ENCODE data around the gene ATP8B4. TPM values are rescaled to one million over a fixed set of nuclear protein-coding genes. Genes with fewer than 3 reads are reported as not detected.

Gene ATP8B4
- total RNA-seq, 1 donor from 2014 or later: 9.8 TPM

GRCh38 chr15:49986326-49986725 lies 132.7 kb downstream of the ATP8B4 start:
- peaks cover 26% of the 10 kb centered on the region for H3K4me1 ChIP-seq
- no peak for DNase-seq (ENCODE audit: extremely low spot score in 2 of 2)
- H3K27ac ChIP-seq: peak overlapping the region; percentile 44
- TF ChIP-seq POLR2A (IDR thresholded peaks at IDR 0.05) (no peak), POLR2AphosphoS5 (IDR thresholded peaks at IDR 0.05; ENCODE audit: insufficient read depth in 1 of 2, low read depth in 1 of 2) (no peak)
- TF ChIP-seq, protein P1, sequence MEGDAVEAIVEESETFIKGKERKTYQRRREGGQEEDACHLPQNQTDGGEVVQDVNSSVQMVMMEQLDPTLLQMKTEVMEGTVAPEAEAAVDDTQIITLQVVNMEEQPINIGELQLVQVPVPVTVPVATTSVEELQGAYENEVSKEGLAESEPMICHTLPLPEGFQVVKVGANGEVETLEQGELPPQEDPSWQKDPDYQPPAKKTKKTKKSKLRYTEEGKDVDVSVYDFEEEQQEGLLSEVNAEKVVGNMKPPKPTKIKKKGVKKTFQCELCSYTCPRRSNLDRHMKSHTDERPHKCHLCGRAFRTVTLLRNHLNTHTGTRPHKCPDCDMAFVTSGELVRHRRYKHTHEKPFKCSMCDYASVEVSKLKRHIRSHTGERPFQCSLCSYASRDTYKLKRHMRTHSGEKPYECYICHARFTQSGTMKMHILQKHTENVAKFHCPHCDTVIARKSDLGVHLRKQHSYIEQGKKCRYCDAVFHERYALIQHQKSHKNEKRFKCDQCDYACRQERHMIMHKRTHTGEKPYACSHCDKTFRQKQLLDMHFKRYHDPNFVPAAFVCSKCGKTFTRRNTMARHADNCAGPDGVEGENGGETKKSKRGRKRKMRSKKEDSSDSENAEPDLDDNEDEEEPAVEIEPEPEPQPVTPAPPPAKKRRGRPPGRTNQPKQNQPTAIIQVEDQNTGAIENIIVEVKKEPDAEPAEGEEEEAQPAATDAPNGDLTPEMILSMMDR (IDR thresholded peaks at IDR 0.05): no peak
- no peak overlapping the region for H3K4me3 ChIP-seq
- no peaks in the 10 kb centered on the region for H3K36me3 ChIP-seq
- H3K27me3 ChIP-seq: no peaks in the 10 kb centered on the region
- intact Hi-C loops (cut with DNase I): no loop called here
- no peaks in the 10 kb centered on the region for H3K9me3 ChIP-seq

GRCh38 chr15:49985463-49985862 lies 133.6 kb downstream of the ATP8B4 start:
- no peaks in the 10 kb centered on the region for H3K9me3 ChIP-seq
- no peaks in the 10 kb centered on the region for H3K27me3 ChIP-seq
- H3K4me1 ChIP-seq: peaks cover 20% of the 10 kb centered on the region
- DNase-seq (ENCODE audit: extremely low spot score in 2 of 2): no peak
- TF ChIP-seq, protein P1 (IDR thresholded peaks at IDR 0.05): no peak
- no peak for TF ChIP-seq POLR2AphosphoS5 (IDR thresholded peaks at IDR 0.05; ENCODE audit: insufficient read depth in 1 of 2, low read depth in 1 of 2)
- TF ChIP-seq POLR2A (IDR thresholded peaks at IDR 0.05): no peak
- no peaks in the 10 kb centered on the region for H3K36me3 ChIP-seq
- H3K4me3 ChIP-seq: no peak overlapping the region
- no peak overlapping the region for H3K27ac ChIP-seq
- intact Hi-C loops (cut with DNase I): no loop called here

DNA sequence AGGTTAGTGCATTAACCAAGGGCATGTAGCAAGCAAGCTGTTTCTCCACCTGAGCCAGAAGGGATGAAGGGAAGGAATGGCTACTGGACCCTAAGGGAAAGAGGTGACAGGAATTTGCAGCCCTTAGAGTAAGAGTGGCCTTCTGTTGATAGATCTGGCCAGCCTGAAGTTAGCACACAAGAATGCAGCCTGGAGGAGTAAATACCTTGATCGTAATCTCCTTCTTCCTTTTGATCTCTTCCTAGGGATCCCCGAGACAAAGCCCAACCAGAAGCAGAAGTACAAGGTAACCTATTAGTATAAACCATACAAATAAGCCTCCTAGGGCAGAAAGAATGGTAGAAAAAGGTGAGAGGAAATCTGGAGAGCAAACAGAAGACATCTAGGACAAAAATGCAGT lies 134.6 kb downstream of the ATP8B4 start:
- Histone ChIP-seq H3K27ac (no peak overlapping the region), H3K4me1 (peaks cover 18% of the 10 kb centered on the region), H3K4me3 (no peak overlapping the region), H3K9me3 (no peaks in the 10 kb centered on the region), H3K27me3 (no peaks in the 10 kb centered on the region), H3K36me3 (no peaks in the 10 kb centered on the region)
- no peak for DNase-seq (ENCODE audit: extremely low spot score in 2 of 2)
- no peak for TF ChIP-seq POLR2AphosphoS5 (IDR thresholded peaks at IDR 0.05; ENCODE audit: insufficient read depth in 1 of 2, low read depth in 1 of 2)
- no peak for TF ChIP-seq POLR2A (IDR thresholded peaks at IDR 0.05)
- TF ChIP-seq, protein P1 (IDR thresholded peaks at IDR 0.05): no peak
- intact Hi-C loops (cut with DNase I): no loop called here

GRCh38 chr15:49982584-49982983 lies 136.4 kb downstream of the ATP8B4 start:
- H3K4me3 ChIP-seq: no peak overlapping the region
- H3K27ac ChIP-seq: no peak overlapping the region
- H3K27me3 ChIP-seq: no peaks in the 10 kb centered on the region
- H3K36me3 ChIP-seq: no peaks in the 10 kb centered on the region
- no peaks in the 10 kb centered on the region for H3K9me3 ChIP-seq
- DNase-seq (ENCODE audit: extremely low spot score in 2 of 2): no peak
- H3K4me1 ChIP-seq: peaks cover 10% of the 10 kb centered on the region
- intact Hi-C loops (cut with DNase I): no loop called here
- no peak for TF ChIP-seq POLR2A (IDR thresholded peaks at IDR 0.05)
- no peak for TF ChIP-seq POLR2AphosphoS5 (IDR thresholded peaks at IDR 0.05; ENCODE audit: insufficient read depth in 1 of 2, low read depth in 1 of 2)
- TF ChIP-seq, protein P1 (IDR thresholded peaks at IDR 0.05): no peak

DNA sequence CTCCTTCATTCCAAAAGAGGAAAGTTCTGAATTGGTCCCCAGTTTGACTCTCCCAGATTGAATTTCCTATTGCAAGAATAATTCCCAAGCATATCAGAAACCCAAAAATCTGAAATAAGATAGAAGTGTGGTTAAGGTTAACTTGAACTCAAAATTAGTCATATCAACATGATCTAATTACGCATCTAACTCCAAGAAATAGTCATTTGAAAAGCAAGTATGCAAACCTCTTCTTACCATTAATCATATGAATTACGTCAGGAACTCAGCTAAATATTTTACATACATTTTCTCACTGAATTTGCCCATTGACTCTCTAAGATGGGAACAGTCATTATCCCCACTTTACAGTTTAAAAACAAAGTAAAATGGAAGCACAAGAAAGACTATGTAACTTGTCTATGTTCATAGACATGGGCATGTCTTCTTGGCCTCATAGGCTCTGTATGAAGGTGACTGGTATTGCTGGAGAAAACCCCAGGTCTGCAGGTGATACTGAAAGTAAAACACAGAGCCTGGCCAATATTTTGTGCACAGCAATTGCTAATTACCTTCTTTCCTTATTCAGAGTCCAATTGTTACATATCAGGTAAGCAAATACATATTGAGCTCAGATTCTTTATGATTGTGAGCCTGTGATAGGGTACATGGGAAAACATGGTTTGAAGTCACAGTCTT lies 139.2 kb downstream of the ATP8B4 start:
- no peak overlapping the region for H3K4me3 ChIP-seq
- no peaks in the 10 kb centered on the region for H3K4me1 ChIP-seq
- H3K9me3 ChIP-seq: no peaks in the 10 kb centered on the region
- no peaks in the 10 kb centered on the region for H3K36me3 ChIP-seq
- no peaks in the 10 kb centered on the region for H3K27me3 ChIP-seq
- DNase-seq (ENCODE audit: extremely low spot score in 2 of 2): no peak
- H3K27ac ChIP-seq: no peak overlapping the region
- intact Hi-C loops (cut with DNase I): no loop called here
- no peak for TF ChIP-seq POLR2A (IDR thresholded peaks at IDR 0.05)
- TF ChIP-seq, protein P1 (IDR thresholded peaks at IDR 0.05): no peak
- TF ChIP-seq POLR2AphosphoS5 (IDR thresholded peaks at IDR 0.05; ENCODE audit: insufficient read depth in 1 of 2, low read depth in 1 of 2): no peak
